C4-2B (cell line): Measurements from ENCODE around the gene LHB.

Experiments used
- CTCF ChIP-seq: fragments of 450-650 bp; conservative IDR thresholded peaks from 2 replicates; pipeline ENCODE4 v1.5.1; 2017; ENCODE audit warnings: mild to moderate bottlenecking
- ZFX ChIP-seq: fragments of 450-650 bp; IDR thresholded peaks from 2 replicates; pipeline ENCODE4 v1.6.1; 2017

GRCh38 chr19:49057636-49058234 lies 40.8 kb upstream of the LHB start, which contains the start of gene CGB7:
- TF ChIP-seq CTCF (no peak), ZFX (no peak)
